Keratinocyte (primary cell): ENCODE data around the gene REL. TPM values are rescaled to one million over a fixed set of nuclear protein-coding genes. Genes with fewer than 3 reads are reported as not detected.
"Not testable (repeated sequence)": the region's sequence is repeated elsewhere in the genome, so short reads cannot be mapped to it uniquely, and the experiment has no call there.

Experiments
- DNase-seq: peaks from one replicate; pipeline ENCODE4 v3.0.0-alpha.2; 2011; ENCODE audit warnings: low read depth, missing footprints, low spot score
- FAIRE-seq: peaks from 2 replicates; lab custom pipeline; 2011; peaks lifted over from hg19 to GRCh38; lab: Jason Lieb, UNC
- H2AFZ ChIP-seq: 2 replicates; pipeline ENCODE4 v1.6.0; 2012; ENCODE audit warnings: low read length, control low read depth, inconsistent platforms; ENCODE audit not compliant: control insufficient read depth
- H3K27ac ChIP-seq: 2 replicates; pipeline ENCODE4 v1.5.1; 2011; ENCODE audit warnings: low read length; ENCODE audit not compliant: control insufficient read depth, insufficient read depth
- H3K27me3 ChIP-seq: 3 replicates; pipeline ENCODE4 v1.6.0; 2011; ENCODE audit warnings: low read length; ENCODE audit not compliant: control insufficient read depth, insufficient read depth; ENCODE audit errors: extremely low read depth
- H3K36me3 ChIP-seq, 2 experiments: 2 replicates in 1 of 2; 3 replicates in 1 of 2; pipeline ENCODE4 v1.5.1; 2011; ENCODE audit warnings: low read length in 2 of 2, mild to moderate bottlenecking in 1 of 2; ENCODE audit not compliant: control insufficient read depth in 2 of 2, insufficient read depth in 2 of 2; ENCODE audit errors: extremely low read depth in 1 of 2
- H3K4me1 ChIP-seq: 3 replicates; pipeline ENCODE4 v1.5.1; 2011; ENCODE audit warnings: low read length; ENCODE audit not compliant: control insufficient read depth, insufficient read depth; ENCODE audit errors: extremely low read depth
- H3K4me2 ChIP-seq: 3 replicates; pipeline ENCODE4 v1.6.0; 2011; ENCODE audit warnings: low read depth, low read length; ENCODE audit not compliant: control insufficient read depth, insufficient read depth; ENCODE audit errors: extremely low read depth
- H3K4me3 ChIP-seq, 3 experiments: fragments of 200-600 bp in 1 of 3; sonication (generic) in 1 of 3; 2 replicates in 2 of 3; 3 replicates in 1 of 3; pipeline ENCODE4 v1.5.1; 2011 to 2016; ENCODE audit warnings: low read length in 3 of 3, mild to moderate bottlenecking in 3 of 3, control low read depth in 2 of 3, inconsistent platforms in 1 of 3, low read depth in 1 of 3, mixed read lengths in 1 of 3, mixed run types in 1 of 3, moderate library complexity in 1 of 3; ENCODE audit not compliant: control insufficient read depth in 2 of 3, insufficient read depth in 2 of 3; ENCODE audit errors: extremely low read depth in 1 of 3
- H3K79me2 ChIP-seq: 2 replicates; pipeline ENCODE4 v1.6.0; 2012; ENCODE audit warnings: low read length; ENCODE audit not compliant: control insufficient read depth, insufficient read depth
- H3K9ac ChIP-seq: 3 replicates; pipeline ENCODE4 v1.6.0; 2011; ENCODE audit warnings: low read length; ENCODE audit not compliant: control insufficient read depth, insufficient read depth; ENCODE audit errors: extremely low read depth
- H3K9me1 ChIP-seq: 3 replicates; pipeline ENCODE4 v1.6.0; 2011; ENCODE audit warnings: low read length; ENCODE audit not compliant: control insufficient read depth, insufficient read depth; ENCODE audit errors: extremely low read depth
- H3K9me3 ChIP-seq: 2 replicates; pipeline ENCODE4 v1.5.1; 2012; ENCODE audit warnings: low read depth, low read length; ENCODE audit not compliant: control insufficient read depth
- H4K20me1 ChIP-seq: 3 replicates; pipeline ENCODE4 v1.6.0; 2011; ENCODE audit warnings: low read length; ENCODE audit not compliant: control insufficient read depth, insufficient read depth; ENCODE audit errors: extremely low read depth
- CTCF ChIP-seq, 3 experiments: IDR thresholded peaks in 1 of 3; conservative IDR thresholded peaks in 1 of 3; optimal IDR thresholded peaks in 1 of 3; 2 replicates in 2 of 3; 3 replicates in 1 of 3; pipeline versions ENCODE3 to v1.5.1; 2011; ENCODE audit warnings: low read length in 3 of 3, mild to moderate bottlenecking in 3 of 3, moderate library complexity in 2 of 3, control low read depth in 1 of 3, inconsistent platforms in 1 of 3; ENCODE audit not compliant: insufficient read depth in 2 of 3; ENCODE audit errors: extremely low read depth in 1 of 3
- EZH2 ChIP-seq: IDR thresholded peaks from one replicate; pipeline ENCODE4 v1.6.1; 2012; ENCODE audit warnings: inconsistent platforms, mild to moderate bottlenecking, low read length, moderate library complexity
- dilution Hi-C: fragments of 300-500 bp; cut with MboI; formaldehyde crosslinking; loops from one replicate; pipeline ENCODE4 v1.7.0; 2020; ENCODE audit warnings: low sequenced_read_pairs; ENCODE audit not compliant: extremely low pct_ligation_motif_present
- polyA plus RNA-seq, 5 experiments: library from polyadenylated mRNA; depleted of rRNA in 3 of 5; stranded (reverse) in 3 of 5; stranded (forward) in 1 of 5; unstranded in 1 of 5; fragments of >200 nt; gene quantifications; 1 replicate in 1 of 5; 2 replicates in 3 of 5; 3 replicates in 1 of 5; pipeline versions ENCODE4 v1.2.1 to v1.2.3, GENCODE V29; 2011 to 2012; ENCODE audit warnings: missing spikeins in 2 of 5, low read depth in 1 of 5, low replicate concordance in 1 of 5

The REL gene
- polyA plus RNA-seq, 1 donor (not counting 4 experiments of a cell fraction or from before 2014, with no cell fraction given): 9.0 TPM

- dilution Hi-C loops: no loop called here
- H3K36me3 ChIP-seq: peaks cover 11 to 16% of the 10 kb centered on the region in 2 experiments
- H3K9me3 ChIP-seq: no peaks in the 10 kb centered on the region
- no peaks in the 10 kb centered on the region for H3K9me1 ChIP-seq
- H3K4me3 ChIP-seq: no peak overlapping the region
- H3K27me3 ChIP-seq: no peaks in the 10 kb centered on the region
- TF ChIP-seq CTCF (optimal IDR thresholded peaks at IDR 0.05 in 1 of 3, IDR thresholded peaks at IDR 0.05 in 1 of 3, conservative IDR thresholded peaks at IDR 0.05 in 1 of 3; ENCODE audit: extremely low read depth in 1 of 3, insufficient read depth in 2 of 3, low read length in 3 of 3) (no peak), EZH2 (no peak)
- H3K79me2 ChIP-seq: no peaks in the 10 kb centered on the region
- H3K9ac ChIP-seq: no peak overlapping the region
- DNase-seq: no peak
- no peak overlapping the region for H3K27ac ChIP-seq
- FAIRE-seq: no peak
- no peak overlapping the region for H3K4me2 ChIP-seq
- no peaks in the 10 kb centered on the region for H3K4me1 ChIP-seq
- H2AFZ ChIP-seq: no peak overlapping the region
- H4K20me1 ChIP-seq: no peaks in the 10 kb centered on the region
Measured at GRCh38 chr2:60899892-60900249, 18.5 kb downstream of the REL start.

GRCh38 chr2:60901296-60901695 is 19.9 kb downstream of the REL start:
- H2AFZ ChIP-seq, H3K4me2 ChIP-seq, H3K9me3 ChIP-seq, H4K20me1 ChIP-seq, H3K27me3 ChIP-seq, H3K4me1 ChIP-seq, H3K4me3 ChIP-seq, H3K79me2 ChIP-seq, H3K9me1 ChIP-seq, FAIRE-seq, DNase-seq, H3K9ac ChIP-seq, H3K27ac ChIP-seq, dilution Hi-C loops: not testable (repeated sequence)
- H3K36me3 ChIP-seq: peaks cover 8 to 10% of the 10 kb centered on the region in 2 experiments

DNA sequence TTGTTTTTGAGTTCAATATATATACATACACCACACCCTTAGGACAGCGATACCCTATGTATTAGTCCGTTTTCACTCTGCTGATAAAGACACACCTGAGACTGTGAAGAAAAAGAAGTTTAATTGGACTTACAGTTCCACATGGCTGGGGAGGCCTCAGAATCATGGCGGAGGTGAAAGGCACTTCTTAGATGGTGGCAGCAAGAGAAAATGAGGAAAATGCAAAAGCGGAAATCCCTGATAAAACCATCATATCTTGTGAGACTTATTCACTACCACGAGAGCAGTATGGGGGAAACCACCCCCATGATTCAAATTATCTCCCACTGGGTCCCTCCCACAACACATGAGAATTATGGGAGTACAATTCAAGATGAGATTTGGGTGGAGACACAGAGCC is 24.5 kb downstream of the REL start:
- H3K9me3 ChIP-seq, FAIRE-seq, H4K20me1 ChIP-seq, H3K9me1 ChIP-seq, H3K27me3 ChIP-seq, H3K4me3 ChIP-seq, H3K4me2 ChIP-seq, H3K9ac ChIP-seq, H3K4me1 ChIP-seq, dilution Hi-C loops, H2AFZ ChIP-seq, H3K79me2 ChIP-seq, H3K27ac ChIP-seq, H3K36me3 ChIP-seq, DNase-seq: not testable (repeated sequence)
